GM06990 (cell line): Measurements from ENCODE around the gene AHCYL2.
"Not testable (repeated sequence)": the region's sequence is repeated elsewhere in the genome, so short reads cannot be mapped to it uniquely, and the experiment has no call there.

Experiments used
- DNase-seq: peaks from one replicate; pipeline ENCODE4 v3.0.0-alpha.2; 2011; ENCODE audit not compliant: insufficient read length; ENCODE audit errors: extremely low read depth
- H3K27me3 ChIP-seq: replicated peaks from 2 replicates; pipeline ENCODE4 v1.6.0; 2011; ENCODE audit warnings: low read length; ENCODE audit not compliant: control insufficient read depth, insufficient read depth
- H3K36me3 ChIP-seq: 2 replicates; pipeline ENCODE4 v1.5.1; 2011; ENCODE audit warnings: low read length; ENCODE audit not compliant: control insufficient read depth, insufficient read depth
- H3K4me3 ChIP-seq: replicated peaks from 2 replicates; pipeline ENCODE4 v1.5.1; 2011; ENCODE audit warnings: low read depth, mild to moderate bottlenecking, control low read depth, low read length
- TF ChIP-seq, protein P1 (sequence below): IDR thresholded peaks from 2 replicates; pipeline ENCODE4 v1.5.1; 2011; ENCODE audit warnings: low read length, control low read depth, mild to moderate bottlenecking, inconsistent platforms; ENCODE audit not compliant: insufficient read depth, poor library complexity, severe bottlenecking

Gene AHCYL2

GRCh38 chr7:129348023-129348740, 123.4 kb downstream of the AHCYL2 start:
- Histone ChIP-seq H3K27me3 (no peaks in the 10 kb centered on the region), H3K36me3 (no peaks in the 10 kb centered on the region), H3K4me3 (no peak overlapping the region)
- DNase-seq: no peak
- TF ChIP-seq, protein P1, sequence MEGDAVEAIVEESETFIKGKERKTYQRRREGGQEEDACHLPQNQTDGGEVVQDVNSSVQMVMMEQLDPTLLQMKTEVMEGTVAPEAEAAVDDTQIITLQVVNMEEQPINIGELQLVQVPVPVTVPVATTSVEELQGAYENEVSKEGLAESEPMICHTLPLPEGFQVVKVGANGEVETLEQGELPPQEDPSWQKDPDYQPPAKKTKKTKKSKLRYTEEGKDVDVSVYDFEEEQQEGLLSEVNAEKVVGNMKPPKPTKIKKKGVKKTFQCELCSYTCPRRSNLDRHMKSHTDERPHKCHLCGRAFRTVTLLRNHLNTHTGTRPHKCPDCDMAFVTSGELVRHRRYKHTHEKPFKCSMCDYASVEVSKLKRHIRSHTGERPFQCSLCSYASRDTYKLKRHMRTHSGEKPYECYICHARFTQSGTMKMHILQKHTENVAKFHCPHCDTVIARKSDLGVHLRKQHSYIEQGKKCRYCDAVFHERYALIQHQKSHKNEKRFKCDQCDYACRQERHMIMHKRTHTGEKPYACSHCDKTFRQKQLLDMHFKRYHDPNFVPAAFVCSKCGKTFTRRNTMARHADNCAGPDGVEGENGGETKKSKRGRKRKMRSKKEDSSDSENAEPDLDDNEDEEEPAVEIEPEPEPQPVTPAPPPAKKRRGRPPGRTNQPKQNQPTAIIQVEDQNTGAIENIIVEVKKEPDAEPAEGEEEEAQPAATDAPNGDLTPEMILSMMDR: no peak

DNA sequence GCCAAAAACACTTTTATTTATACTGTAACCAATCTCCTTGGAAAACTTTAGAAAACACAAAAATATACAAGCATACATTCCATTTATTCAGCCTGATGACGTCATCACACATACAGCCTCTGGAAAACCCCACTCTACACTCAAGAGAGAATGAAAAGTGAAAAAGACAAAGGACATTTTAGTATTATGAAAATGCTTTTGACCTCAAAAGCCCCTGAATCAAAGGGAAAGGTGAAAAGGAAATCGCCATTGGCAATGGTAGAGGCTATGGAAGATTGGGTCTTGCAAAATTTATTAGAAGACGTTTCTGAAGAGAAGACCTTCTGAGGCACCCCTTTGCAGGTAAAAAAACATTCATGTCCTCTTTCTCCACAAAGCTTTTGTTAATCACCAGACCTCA, 126.5 kb downstream of the AHCYL2 start:
- TF ChIP-seq, protein P1: no peak
- Histone ChIP-seq H3K4me3 (no peak overlapping the region), H3K27me3 (no peaks in the 10 kb centered on the region), H3K36me3 (no peaks in the 10 kb centered on the region)
- no peak for DNase-seq

DNA sequence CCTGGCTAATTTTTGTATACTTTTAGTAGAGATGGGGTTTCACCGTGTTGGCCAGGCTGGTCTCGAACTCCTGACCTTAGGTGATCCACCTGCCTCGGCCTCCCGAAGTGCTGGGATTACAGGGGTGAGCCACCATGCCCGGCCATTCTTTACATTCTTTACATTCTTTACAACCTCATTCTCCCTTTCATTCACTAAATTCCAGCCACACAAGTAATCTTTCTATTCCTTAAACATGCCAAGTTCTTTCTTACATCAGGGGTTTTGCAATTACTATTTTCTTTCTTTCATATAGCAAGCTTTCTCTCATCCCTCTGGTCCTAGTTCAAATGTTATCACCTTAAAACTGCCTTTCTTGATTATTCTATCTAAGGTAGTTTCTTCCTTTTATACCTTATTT, 128.3 kb downstream of the AHCYL2 start:
- H3K4me3 ChIP-seq, DNase-seq: not testable (repeated sequence)

GRCh38 chr7:129354428-129355157, 129.8 kb downstream of the AHCYL2 start:
- H3K27me3 ChIP-seq: no peaks in the 10 kb centered on the region
- no peak for DNase-seq
- no peaks in the 10 kb centered on the region for H3K36me3 ChIP-seq
- TF ChIP-seq, protein P1: no peak
- no peak overlapping the region for H3K4me3 ChIP-seq

More for the DNA sequence above, 128.3 kb downstream of the AHCYL2 start:
- H3K36me3 ChIP-seq, H3K27me3 ChIP-seq: not testable (repeated sequence)

- H3K36me3 ChIP-seq: no peaks in the 10 kb centered on the region
- H3K27me3 ChIP-seq: no peaks in the 10 kb centered on the region
- TF ChIP-seq, protein P1: no peak
- no peak overlapping the region for H3K4me3 ChIP-seq
- DNase-seq: no peak
Observed at GRCh38 chr7:129356176-129356575, 131.3 kb downstream of the AHCYL2 start.

DNA sequence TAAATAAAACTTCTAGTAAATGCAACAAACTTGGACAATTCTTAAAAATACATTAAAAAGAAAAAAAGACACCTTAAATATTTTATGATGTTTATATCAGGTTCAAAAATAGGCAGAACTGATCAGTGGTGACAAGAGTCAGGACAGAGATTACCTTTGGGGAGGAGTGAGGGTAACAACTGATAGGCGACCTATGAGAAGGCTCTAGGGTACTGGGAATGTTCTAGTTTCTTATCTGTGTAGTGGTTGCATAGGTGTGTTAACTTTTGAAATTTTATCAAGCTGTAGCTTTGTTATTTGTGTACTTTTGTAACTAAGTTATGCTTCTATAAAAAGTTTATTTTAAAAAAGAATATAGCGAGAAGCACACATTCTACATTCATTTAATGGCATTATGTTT, 134.3 kb downstream of the AHCYL2 start:
- no peaks in the 10 kb centered on the region for H3K27me3 ChIP-seq
- no peaks in the 10 kb centered on the region for H3K36me3 ChIP-seq
- DNase-seq: no peak
- no peak overlapping the region for H3K4me3 ChIP-seq
- TF ChIP-seq, protein P1: no peak
